Subcutaneous adipose tissue (tissue), 4 donors: Measurements from ENCODE around the gene COL25A1. TPM values are rescaled to one million over a fixed set of nuclear protein-coding genes. Genes with fewer than 3 reads are reported as not detected.

Experiments used
- total RNA-seq, 4 donors: library from RNA; depleted of rRNA; stranded (reverse); fragments of >200 nt; gene quantifications; one replicate each; pipeline ENCODE4 v1.1.0, GENCODE V29; 2016
- TF ChIP-seq, protein P1 (sequence below): fragments of 450-650 bp; IDR thresholded peaks from one replicate; pipeline ENCODE4 v1.5.1; 2016; ENCODE audit warnings: low read depth, mild to moderate bottlenecking, control low read depth, antibody characterized with exemption, moderate library complexity

Gene COL25A1
- total RNA-seq, 4 donors from 2014 or later, result 4.9 to 12.9 (median 10.1) TPM

DNA sequence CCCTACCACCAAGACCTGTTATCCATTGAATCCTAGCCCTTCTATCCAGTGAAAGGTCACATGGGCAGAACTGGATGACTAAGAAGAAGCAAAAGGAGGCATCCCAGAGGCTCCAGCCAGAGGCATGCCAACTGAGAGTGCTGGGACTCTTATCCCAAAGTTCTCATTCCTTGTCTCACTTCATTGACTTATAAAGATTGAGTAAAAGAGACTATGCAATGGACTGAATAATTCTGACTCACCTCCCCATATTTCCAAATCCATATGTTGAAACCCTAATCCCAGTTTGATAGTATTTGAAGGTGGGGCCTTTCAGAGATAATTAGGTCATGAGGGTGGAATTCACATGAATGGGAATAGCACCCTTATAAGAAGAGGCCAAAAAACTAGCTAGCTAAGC, 131.4 kb downstream of the COL25A1 start:
- TF ChIP-seq, protein P1, sequence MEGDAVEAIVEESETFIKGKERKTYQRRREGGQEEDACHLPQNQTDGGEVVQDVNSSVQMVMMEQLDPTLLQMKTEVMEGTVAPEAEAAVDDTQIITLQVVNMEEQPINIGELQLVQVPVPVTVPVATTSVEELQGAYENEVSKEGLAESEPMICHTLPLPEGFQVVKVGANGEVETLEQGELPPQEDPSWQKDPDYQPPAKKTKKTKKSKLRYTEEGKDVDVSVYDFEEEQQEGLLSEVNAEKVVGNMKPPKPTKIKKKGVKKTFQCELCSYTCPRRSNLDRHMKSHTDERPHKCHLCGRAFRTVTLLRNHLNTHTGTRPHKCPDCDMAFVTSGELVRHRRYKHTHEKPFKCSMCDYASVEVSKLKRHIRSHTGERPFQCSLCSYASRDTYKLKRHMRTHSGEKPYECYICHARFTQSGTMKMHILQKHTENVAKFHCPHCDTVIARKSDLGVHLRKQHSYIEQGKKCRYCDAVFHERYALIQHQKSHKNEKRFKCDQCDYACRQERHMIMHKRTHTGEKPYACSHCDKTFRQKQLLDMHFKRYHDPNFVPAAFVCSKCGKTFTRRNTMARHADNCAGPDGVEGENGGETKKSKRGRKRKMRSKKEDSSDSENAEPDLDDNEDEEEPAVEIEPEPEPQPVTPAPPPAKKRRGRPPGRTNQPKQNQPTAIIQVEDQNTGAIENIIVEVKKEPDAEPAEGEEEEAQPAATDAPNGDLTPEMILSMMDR, result no peak

DNA sequence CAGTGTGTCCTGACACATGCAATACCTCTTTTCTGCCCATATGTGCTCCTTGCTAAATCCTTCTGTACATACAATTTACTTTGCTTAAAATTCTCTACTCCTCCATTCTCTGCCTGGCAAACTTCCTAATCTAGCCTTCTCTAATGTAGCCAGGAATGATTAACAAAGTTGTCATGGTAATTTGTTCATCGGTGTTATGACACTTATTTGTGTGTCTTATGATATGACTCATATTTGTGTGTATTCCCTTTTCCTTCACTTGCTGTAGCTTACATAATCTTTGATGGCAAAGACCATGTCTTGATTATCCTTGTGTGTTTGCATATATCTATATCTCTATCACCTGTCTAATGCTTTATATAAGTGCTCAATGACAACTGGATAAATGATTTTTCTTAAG, 133.3 kb downstream of the COL25A1 start:
- TF ChIP-seq, protein P1, result no peak

GRCh38 chr4:109166586-109166985, 135.9 kb downstream of the COL25A1 start:
- TF ChIP-seq, protein P1, result no peak

DNA sequence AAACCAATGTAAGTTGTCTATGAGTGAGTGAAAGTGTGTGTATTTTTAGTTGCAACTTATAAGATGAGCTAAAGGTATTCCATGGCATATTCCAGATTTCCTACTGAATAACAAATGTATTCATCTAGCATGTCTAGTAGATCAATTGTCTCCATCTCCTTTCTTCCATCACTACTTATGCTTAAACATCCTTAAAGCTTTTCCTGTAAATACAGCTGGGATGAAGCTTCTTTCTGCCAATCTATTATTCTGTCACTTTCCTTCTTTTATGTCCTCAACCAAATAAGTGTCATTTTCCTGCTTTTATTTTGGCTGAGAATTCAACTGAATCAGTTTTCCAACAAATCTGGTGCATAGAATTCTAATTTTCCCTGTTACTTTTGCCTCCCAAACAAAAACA, 136.3 kb downstream of the COL25A1 start:
- TF ChIP-seq, protein P1, result no peak

- TF ChIP-seq, protein P1, result no peak
Measured at GRCh38 chr4:109164011-109164410, 138.4 kb downstream of the COL25A1 start.

GRCh38 chr4:109163493-109163892, 139.0 kb downstream of the COL25A1 start:
- TF ChIP-seq, protein P1, result no peak

GRCh38 chr4:109162759-109163158, 139.7 kb downstream of the COL25A1 start:
- TF ChIP-seq, protein P1, result no peak
